HPDE6-E6E7 (cell line): ENCODE measurements around the gene KRTAP4-9.
"Not testable (repeated sequence)": the region's sequence is repeated elsewhere in the genome, so short reads cannot be mapped to it uniquely, and the experiment has no call there.

Experiments
- DNase-seq: peaks from one replicate; pipeline ENCODE4 v3.0.0; 2011; ENCODE audit warnings: missing footprints; ENCODE audit errors: extremely low spot score

Gene KRTAP4-9

GRCh38 chr17:41098042-41098441, 7.1 kb upstream of the KRTAP4-9 start, which contains the start of gene KRTAP4-8:
KRTAP4-8 (minus strand) TSS chr17:41098142; CDS start chr17:41098084, 58 bp downstream.
- no peak for DNase-seq

- DNase-seq = peak; percentile 3
Measured at GRCh38 chr17:41098481-41098880, 6.7 kb upstream of the KRTAP4-9 start.

GRCh38 chr17:41099682-41100480, 5.3 kb upstream of the KRTAP4-9 start:
- DNase-seq = peak; percentile 9

GRCh38 chr17:41101586-41102259, 3.5 kb upstream of the KRTAP4-9 start, which contains the start of gene KRTAP4-16:
KRTAP4-16 (minus strand) TSS chr17:41102209; CDS start chr17:41102209, 0 bp downstream.
- no peak for DNase-seq

- DNase-seq = no peak
Measured at GRCh38 chr17:41103896-41104295, 1.3 kb upstream of the KRTAP4-9 start.

GRCh38 chr17:41104386-41105038, 677 bp upstream of the KRTAP4-9 start:
- not testable (repeated sequence) for DNase-seq

GRCh38 chr17:41107941-41108450, 2.8 kb downstream of the KRTAP4-9 start:
- DNase-seq = no peak

- not testable (repeated sequence) for DNase-seq
Measured at GRCh38 chr17:41108728-41109386, 3.7 kb downstream of the KRTAP4-9 start.

- no peak for DNase-seq
Measured at GRCh38 chr17:41111151-41111885, 6.1 kb downstream of the KRTAP4-9 start.

GRCh38 chr17:41116297-41116696, 11.1 kb downstream of the KRTAP4-9 start:
- DNase-seq = no peak

- not testable (repeated sequence) for DNase-seq
Measured at GRCh38 chr17:41117846-41118386, 12.7 kb downstream of the KRTAP4-9 start, which contains the start of gene KRTAP4-11. KRTAP4-11 (minus strand) TSS chr17:41118373; CDS start chr17:41118315, 58 bp downstream.

- DNase-seq = no peak
Measured at GRCh38 chr17:41118721-41119120, 13.5 kb downstream of the KRTAP4-9 start.

GRCh38 chr17:41119696-41120690, 14.8 kb downstream of the KRTAP4-9 start:
- not testable (repeated sequence) for DNase-seq

GRCh38 chr17:41121742-41122141, 16.6 kb downstream of the KRTAP4-9 start:
- no peak for DNase-seq

- not testable (repeated sequence) for DNase-seq
Measured at GRCh38 chr17:41123292-41123990, 18.3 kb downstream of the KRTAP4-9 start.

- DNase-seq = not testable (repeated sequence)
Measured at GRCh38 chr17:41123991-41124371, 18.8 kb downstream of the KRTAP4-9 start, which contains the start of gene KRTAP4-12. KRTAP4-12 (minus strand) TSS chr17:41124182; CDS start chr17:41124122, 60 bp downstream.

- no peak for DNase-seq
Measured at GRCh38 chr17:41125064-41125463, 19.9 kb downstream of the KRTAP4-9 start.

- no peak for DNase-seq
Measured at GRCh38 chr17:41126412-41126811, 21.2 kb downstream of the KRTAP4-9 start.
